ENCODE data around the gene MRPL53.

MRPL53 gene

DNA sequence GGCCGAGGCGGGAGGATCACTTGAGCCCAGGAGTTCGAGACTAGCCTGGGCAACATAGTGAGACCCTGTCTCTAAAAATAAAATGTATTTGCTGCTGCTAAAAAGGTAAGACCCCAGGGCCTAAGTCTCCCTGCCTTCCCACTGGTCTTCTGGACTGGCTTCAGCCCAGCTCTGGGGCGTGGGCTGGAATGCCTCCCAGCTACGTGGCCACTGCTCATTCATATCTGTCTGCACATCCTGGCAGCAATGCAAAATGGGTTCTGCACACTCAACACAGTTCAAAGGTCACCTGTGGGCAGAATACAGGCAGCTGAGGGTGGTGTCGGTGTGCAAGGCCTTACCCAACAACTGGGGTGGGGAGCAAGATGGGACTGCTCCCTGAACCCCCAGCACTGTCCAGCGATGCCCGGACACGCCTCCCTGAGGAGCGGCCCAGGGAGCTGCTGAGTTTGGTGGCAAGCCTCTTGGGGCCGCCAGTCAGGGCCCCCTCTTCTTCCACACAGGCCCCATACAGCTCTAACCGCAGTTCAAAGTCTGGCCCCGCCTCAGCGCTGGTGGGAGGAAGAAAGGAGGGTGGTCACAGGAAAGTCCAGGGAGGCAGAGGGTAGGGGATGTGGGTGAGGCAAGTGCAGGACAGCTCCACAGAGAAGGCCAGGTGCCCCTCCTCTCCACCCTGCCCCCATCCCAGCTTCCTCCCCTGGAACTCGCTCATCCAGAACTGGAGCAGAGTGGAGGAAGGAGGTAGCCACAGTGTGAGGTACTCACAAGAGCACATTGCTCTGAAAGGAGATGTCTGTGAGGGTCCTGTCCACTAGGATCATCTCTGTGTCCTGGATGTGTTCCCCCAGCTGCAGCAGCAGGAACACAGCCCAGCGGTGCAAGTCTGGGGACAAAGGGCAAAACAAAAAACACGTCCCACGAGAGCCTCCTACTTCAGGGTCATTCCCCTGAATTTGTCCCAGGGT lies 42.7 kb downstream of the MRPL53 start:
- DNase-seq (ENCODE audit: low read depth in 2 of 2), result no peak

DNA sequence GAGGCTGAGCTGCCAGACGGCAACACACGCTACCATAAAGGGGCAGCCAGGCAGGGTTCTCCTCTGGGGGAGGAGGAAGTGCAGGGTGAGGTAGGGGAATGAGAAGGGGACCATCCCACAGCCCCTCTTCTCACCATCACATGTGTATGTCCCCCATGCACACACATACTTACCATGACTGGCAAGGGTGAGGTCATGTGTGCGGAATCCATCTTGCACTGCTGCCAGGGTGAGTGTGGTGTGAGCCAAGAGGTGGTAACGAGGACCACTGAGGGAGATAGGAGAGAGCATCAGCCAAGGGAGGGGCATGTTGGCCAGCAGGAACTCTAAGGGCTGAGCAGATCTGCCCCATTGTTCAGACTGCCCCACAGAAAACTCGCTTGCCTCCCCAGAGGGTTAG lies 43.8 kb downstream of the MRPL53 start:
- no peak for DNase-seq (ENCODE audit: low read depth in 2 of 2)

DNA sequence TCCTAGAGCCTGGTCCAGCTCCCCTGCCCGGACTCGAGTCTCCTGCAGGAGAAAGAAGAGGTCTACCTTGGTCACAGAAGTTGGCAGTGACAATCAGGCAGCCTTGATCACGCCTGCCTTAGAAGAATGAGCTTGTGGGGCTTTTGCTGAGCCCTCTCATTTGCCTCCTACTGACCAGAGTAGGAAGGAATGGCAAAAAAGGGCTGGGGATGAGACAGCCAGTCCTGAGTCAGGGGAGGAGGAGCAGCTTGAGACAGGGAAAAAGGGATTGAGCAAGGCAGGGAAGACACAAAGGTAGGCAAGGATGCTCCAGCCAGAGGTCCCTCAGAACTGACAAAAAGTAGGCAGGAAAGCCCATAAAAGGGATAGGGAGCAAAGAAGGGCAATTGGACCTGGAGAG lies 44.9 kb downstream of the MRPL53 start:
- DNase-seq (ENCODE audit: low read depth in 2 of 2), result no peak

DNA sequence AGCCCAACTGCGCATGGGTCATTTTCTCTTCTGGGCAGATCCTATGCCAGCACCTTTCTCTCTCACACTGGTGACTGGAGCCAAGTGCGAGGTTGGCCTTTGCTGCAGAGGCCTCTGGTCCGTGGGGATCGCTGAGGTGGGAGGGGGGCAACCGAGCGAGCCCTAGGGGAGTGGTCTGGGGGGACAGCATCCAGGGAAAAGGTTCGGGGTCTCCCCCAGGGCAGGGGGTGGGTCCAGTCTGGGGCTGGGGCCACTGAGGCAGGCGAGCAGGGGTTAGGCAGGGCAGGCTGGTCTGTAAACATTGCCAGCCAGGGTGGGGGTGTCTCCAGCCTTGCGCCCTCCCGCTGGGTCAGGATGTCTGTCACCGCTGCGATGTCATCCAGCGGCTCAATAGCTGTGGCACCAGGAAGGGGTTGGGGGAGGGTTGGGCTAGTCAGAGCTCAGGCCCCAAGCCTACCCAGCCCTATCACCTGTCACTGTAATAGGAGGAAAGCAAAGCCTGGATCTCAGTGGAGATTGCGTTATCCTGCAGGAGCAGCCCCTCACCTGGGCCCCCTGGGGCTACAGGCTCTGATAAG lies 46.2 kb downstream of the MRPL53 start:
- DNase-seq (ENCODE audit: low read depth in 2 of 2), result no peak

DNA sequence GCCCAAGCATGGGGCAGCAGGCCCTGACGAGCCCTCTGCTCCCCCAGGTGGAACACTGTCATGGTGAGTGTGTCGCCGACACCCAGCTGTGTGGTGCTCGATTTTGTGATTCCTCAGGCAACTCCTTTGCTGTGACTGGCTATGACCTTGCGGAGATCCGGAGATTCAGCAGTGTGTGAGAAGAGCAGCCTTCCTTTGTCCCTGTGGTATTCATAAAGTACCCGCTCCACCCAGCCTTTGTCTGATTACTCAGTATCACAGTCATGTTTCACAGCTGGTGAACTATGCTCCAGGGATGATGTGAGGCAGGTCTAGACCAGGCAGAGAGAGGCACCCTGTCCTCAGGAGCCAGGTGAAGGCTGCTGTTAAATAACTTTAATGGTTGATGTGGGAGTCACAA lies 47.0 kb downstream of the MRPL53 start:
- no peak for DNase-seq (ENCODE audit: low read depth in 2 of 2)

DNA sequence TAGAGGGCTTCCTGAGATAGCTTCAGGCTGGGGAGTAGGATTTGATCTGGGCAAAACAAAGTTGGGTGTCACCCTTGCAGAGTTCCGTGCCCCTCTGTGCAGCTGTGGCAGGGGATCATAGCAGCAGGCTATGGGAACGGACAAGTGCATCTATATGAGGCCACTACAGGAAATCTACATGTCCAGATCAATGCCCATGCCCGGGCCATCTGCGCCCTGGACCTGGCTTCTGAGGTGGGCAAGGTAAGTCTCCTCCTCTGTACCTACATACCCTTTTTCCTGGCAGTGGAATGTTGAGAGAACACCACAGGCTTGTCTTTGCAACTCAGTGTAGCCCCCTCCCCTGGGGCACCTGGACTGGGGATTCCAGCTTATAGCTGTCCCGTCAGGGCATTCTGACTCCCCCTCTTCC lies 47.5 kb downstream of the MRPL53 start:
- DNase-seq (ENCODE audit: low read depth in 2 of 2), result no peak

DNA sequence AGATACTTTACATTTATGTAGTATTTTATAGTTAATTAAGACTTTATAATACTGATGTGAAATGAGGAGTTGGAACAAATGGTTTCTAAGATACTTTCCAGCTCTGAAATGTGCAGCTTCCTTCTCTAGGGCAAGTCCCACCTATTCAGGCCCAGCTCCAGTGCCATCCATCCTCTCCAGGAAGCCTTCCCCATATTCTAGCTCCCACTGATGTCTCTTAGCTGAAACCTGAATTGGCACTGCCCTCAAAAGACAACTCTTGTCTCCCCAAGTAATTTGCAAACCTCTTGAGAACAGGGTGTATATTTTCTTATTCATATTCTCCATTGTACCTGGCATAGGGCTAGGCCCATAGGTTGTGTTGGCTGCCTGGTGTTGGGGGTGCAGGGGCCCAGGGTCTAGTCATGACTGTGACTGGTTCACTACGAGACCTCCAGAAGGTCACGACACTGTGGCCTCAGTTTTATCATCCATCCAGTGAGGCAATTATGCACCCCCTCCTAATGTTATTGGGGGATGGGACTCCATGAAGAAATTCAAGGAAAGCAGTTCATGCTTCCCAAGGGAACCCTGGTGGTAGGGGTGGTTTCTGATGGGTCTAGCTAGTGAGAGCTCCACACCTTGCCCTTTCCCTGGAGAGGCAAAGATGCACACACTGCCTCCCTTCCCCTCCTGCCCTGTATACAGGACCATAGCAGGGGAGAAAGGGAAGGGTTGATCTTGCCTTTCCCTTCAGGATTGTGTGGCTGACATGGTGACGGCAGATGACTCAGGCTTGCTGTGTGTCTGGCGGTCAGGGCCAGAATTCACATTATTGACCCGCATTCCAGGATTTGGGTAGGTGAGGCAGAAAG lies 48.1 kb downstream of the MRPL53 start:
- DNase-seq (ENCODE audit: low read depth in 2 of 2), result no peak

DNA sequence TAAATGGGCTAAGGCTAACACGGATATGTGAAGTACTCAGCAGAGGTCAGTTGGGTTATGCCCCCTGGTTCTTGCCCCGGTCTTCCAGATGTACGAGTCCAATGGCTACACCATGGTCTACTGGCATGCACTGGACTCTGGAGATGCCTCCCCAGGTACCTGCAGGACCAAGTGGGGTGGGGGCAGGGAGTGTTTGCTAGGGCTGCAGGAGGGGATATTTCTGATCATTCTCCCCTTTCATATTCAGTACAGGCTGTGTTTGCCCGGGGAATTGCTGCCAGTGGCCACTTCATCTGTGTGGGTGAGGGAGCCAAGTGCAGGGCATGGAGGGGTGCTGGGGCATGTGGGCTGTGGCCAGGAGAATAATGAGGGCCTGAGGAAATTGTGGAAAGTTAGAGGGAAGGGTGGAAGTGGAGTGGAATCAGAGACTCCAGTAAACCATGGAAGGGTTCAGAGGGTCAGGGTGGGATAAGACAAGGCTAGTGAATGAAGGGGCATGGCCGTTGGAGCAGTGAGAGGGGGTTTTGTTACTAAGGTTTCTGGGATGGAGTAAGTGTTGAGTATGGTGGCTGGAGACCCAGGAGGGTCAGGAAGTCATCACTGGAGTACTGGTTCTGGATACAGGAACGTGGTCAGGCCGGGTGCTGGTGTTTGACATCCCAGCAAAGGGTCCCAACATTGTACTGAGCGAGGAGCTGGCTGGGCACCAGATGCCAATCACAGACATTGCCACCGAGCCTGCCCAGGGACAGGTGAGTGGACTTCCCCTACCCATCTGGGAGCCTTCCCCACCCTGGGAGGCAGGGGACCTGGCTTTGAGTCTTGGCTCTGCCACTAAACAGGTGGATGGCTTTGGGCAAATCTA lies 49.0 kb downstream of the MRPL53 start:
- no peak for DNase-seq (ENCODE audit: low read depth in 2 of 2)

All from stimulated activated CD8-positive, alpha-beta memory T cell treated with anti-CD3 and anti-CD28 coated beads, Interleukin-7, amount 100 ng/mL, for 1 hour (primary cell).